OCI-LY3 (cell line): ENCODE measurements around the gene DAAM2.

Source experiments
- CTCF ChIP-seq: fragments of 200-600, 300-600 bp; sonication (generic); IDR thresholded peaks from 2 replicates; pipeline ENCODE4 v1.5.1; 2014; ENCODE audit warnings: antibody characterized with exemption, low read length, low read depth
- EZH2phosphoT487 ChIP-seq: fragments of 200-600 bp; shearing (Covaris generic); IDR thresholded peaks from 2 replicates; pipeline ENCODE4 v1.6.1; 2018; ENCODE audit warnings: antibody characterized with exemption, mixed run types, low read depth

- no peak for TF ChIP-seq CTCF
- no peak for TF ChIP-seq EZH2phosphoT487
Measured at GRCh38 chr6:39911513-39912125, 119.4 kb downstream of the DAAM2 start.
